Measurements from ENCODE around the gene ARHGEF12.

GRCh38 chr11:120510406-120511115 is 174.3 kb downstream of the ARHGEF12 start:
- TF ChIP-seq EZH2 (IDR thresholded peaks at IDR 0.05) (no peak), POLR2AphosphoS5 (IDR thresholded peaks at IDR 0.05; ENCODE audit: borderline replicate concordance, low read depth, low read length) (no peak), FOXP2 (optimal IDR thresholded peaks at IDR 0.05; ENCODE audit: control extremely low read depth, extremely low read length, insufficient read depth) (no peak)

Measured in SK-N-MC (cell line).